Lung (tissue), 12 donors: Measurements from ENCODE around the gene AP5Z1. TPM values are rescaled to one million over a fixed set of nuclear protein-coding genes. Genes with fewer than 3 reads are reported as not detected.
A peak's percentile ranks its signal among the peaks of the same experiment; 100 is the strongest.

Experiments used
- ATAC-seq: fragments of 200-7000 bp; cut with Tn5 transposase; one replicate; pipeline ENCODE4 v1.9.1; 2020; ENCODE audit warnings: moderate number of reproducible peaks; ENCODE audit not compliant: insufficient read depth, low FRiP score
- DNase-seq, 3 donors: peaks; one replicate each; pipeline ENCODE4 v3.0.0-alpha.2; 2013 to 2017
- H3K27ac ChIP-seq, 2 donors: one replicate each; pipeline ENCODE4 v1.5.1; 2013; ENCODE audit warnings: mild to moderate bottlenecking in 2 of 2, moderate library complexity in 2 of 2, control low read depth in 1 of 2, inconsistent platforms in 1 of 2, low read depth in 1 of 2, low read length in 1 of 2
- H3K27me3 ChIP-seq, 3 donors: one replicate each; pipeline ENCODE4 v1.5.1; 2013; ENCODE audit warnings: low read length in 2 of 3; ENCODE audit not compliant: control insufficient read depth in 3 of 3, insufficient read depth in 3 of 3
- H3K36me3 ChIP-seq, 4 donors: one replicate each; pipeline ENCODE4 v1.5.1; 2013; ENCODE audit warnings: low read length in 4 of 4, mild to moderate bottlenecking in 1 of 4, moderate library complexity in 1 of 4; ENCODE audit not compliant: control insufficient read depth in 4 of 4, insufficient read depth in 4 of 4
- H3K4me1 ChIP-seq, 5 donors: one replicate each; pipeline ENCODE4 v1.5.1; 2013; ENCODE audit warnings: low read length in 5 of 5, mild to moderate bottlenecking in 2 of 5, moderate library complexity in 1 of 5; ENCODE audit not compliant: control insufficient read depth in 5 of 5, insufficient read depth in 5 of 5
- H3K4me3 ChIP-seq: one replicate; pipeline ENCODE4 v1.5.1; 2013; ENCODE audit warnings: mild to moderate bottlenecking, control low read depth, moderate library complexity
- H3K9ac ChIP-seq, 2 donors: one replicate each; pipeline ENCODE4 v1.5.1; 2013; ENCODE audit warnings: low read length in 2 of 2, control low read depth in 1 of 2; ENCODE audit not compliant: insufficient read depth in 1 of 2
- H3K9me3 ChIP-seq, 4 donors: one replicate each; pipeline ENCODE4 v1.5.1; 2013; ENCODE audit warnings: low read length in 3 of 4, mild to moderate bottlenecking in 1 of 4, moderate library complexity in 1 of 4; ENCODE audit not compliant: control insufficient read depth in 4 of 4, insufficient read depth in 3 of 4
- CTCF ChIP-seq: IDR thresholded peaks from 2 replicates; pipeline ENCODE4 v1.5.1; 2012; ENCODE audit warnings: mild to moderate bottlenecking; ENCODE audit errors: control extremely low read depth, extremely low read depth
- WGBS, 2 donors: extraction: QIAGEN DNeasy Blood & Tissue Kit; methylation state at CpG; one replicate each; pipeline ENCODE4 v1.1.7; 2013; 5-methylcytosine and 5-hydroxymethylcytosine counted together
- polyA plus RNA-seq, 2 donors: library from polyadenylated mRNA; stranded (reverse); fragments of 200-250 nt; gene quantifications; one replicate each; pipeline ENCODE4 v1.2.1, GENCODE V29; 2013
- total RNA-seq, 2 donors: library from RNA; depleted of rRNA in 1 of 2; stranded (reverse); fragments of >200 nt in 1 of 2; gene quantifications; one replicate each; pipeline ENCODE4 v1.2.1, GENCODE V29; 2014 to 2021
- donor health status: control.
- donor health status: control.
- donor health status: Bipolar disorder and iron deficiency.
- donor health status: healthy.
- donor health status: DM: yes; HTN: yes; CAD: no.

AP5Z1 gene
- total and polyA plus RNA-seq, 4 donors: 21.2 to 62.4 (median 59.3) TPM

- peaks cover 0 to 1% (median 0%) of the 10 kb centered on the region in 4 donors for H3K9me3 ChIP-seq
- TF ChIP-seq CTCF: no peak
- H3K36me3 ChIP-seq: peaks cover 0 to 4% (median 0%) of the 10 kb centered on the region in 4 donors
- H3K9ac ChIP-seq: no peak overlapping the region
- 90 to 95% methylated on average over 20 of the region's 20 CpGs for WGBS, 2 donors
- H3K27ac ChIP-seq: peak overlapping the region in 1 of 2 donors; percentile 7
- peaks cover 0 to 32% (median 2%) of the 10 kb centered on the region in 5 donors for H3K4me1 ChIP-seq
- H3K4me3 ChIP-seq: no peak overlapping the region
- DNase-seq (peak; percentile 44 to 69 (median 47)), ATAC-seq (no peak)
- no peaks in the 10 kb centered on the region for H3K27me3 ChIP-seq
Measured at GRCh38 chr7:4820967-4821471, 45.6 kb downstream of the AP5Z1 start.

GRCh38 chr7:4822677-4823076, 47.3 kb downstream of the AP5Z1 start:
- no peaks in the 10 kb centered on the region for H3K27me3 ChIP-seq
- H3K4me1 ChIP-seq: peaks cover 0 to 27% (median 2%) of the 10 kb centered on the region in 5 donors
- no peak for ATAC-seq
- H3K9ac ChIP-seq: no peak overlapping the region
- TF ChIP-seq CTCF: no peak
- peaks cover 0 to 3% (median 0%) of the 10 kb centered on the region in 4 donors for H3K36me3 ChIP-seq
- WGBS, 2 donors: 87 to 88% methylated on average over 9 of the region's 9 CpGs
- H3K9me3 ChIP-seq: peaks cover 0 to 1% (median 0%) of the 10 kb centered on the region in 4 donors
- no peak overlapping the region for H3K4me3 ChIP-seq
- no peak overlapping the region for H3K27ac ChIP-seq
- peak in 2 of 3 donors; percentile 13 to 50 for DNase-seq

GRCh38 chr7:4823441-4824119, 48.2 kb downstream of the AP5Z1 start:
- Histone ChIP-seq H3K27me3 (no peaks in the 10 kb centered on the region), H3K4me1 (peaks cover 0 to 18% (median 2%) of the 10 kb centered on the region in 5 donors), H3K4me3 (no peak overlapping the region), H3K27ac (no peak overlapping the region), H3K9ac (no peak overlapping the region), H3K9me3 (peaks cover 0 to 1% (median 0%) of the 10 kb centered on the region in 4 donors), H3K36me3 (peaks cover 0 to 3% (median 0%) of the 10 kb centered on the region in 4 donors)
- TF ChIP-seq CTCF: no peak
- 64 to 75% methylated on average over 14 of the region's 14 CpGs for WGBS, 2 donors
- ATAC-seq: no peak
- DNase-seq: peak in 1 of 3 donors; percentile 13
